Ectodermal cell (in vitro differentiated cells): ENCODE measurements around the gene FAM111B.
A peak's percentile ranks its signal among the peaks of the same experiment; 100 is the strongest.

ENCODE experiments used
- H3K27ac ChIP-seq: 2 replicates; pipeline ENCODE4 v1.7.0; 2013; ENCODE audit warnings: mild to moderate bottlenecking, low read depth, low read length; ENCODE audit not compliant: insufficient read depth, poor library complexity, severe bottlenecking
- H3K27me3 ChIP-seq: 2 replicates; pipeline ENCODE4 v1.7.0; 2013; ENCODE audit warnings: mild to moderate bottlenecking, low read length; ENCODE audit not compliant: insufficient read depth, control insufficient read depth, poor library complexity, severe bottlenecking
- H3K36me3 ChIP-seq: one replicate; pipeline ENCODE4 v1.7.0; 2013; ENCODE audit warnings: low read length; ENCODE audit not compliant: control insufficient read depth, insufficient read depth
- H3K4me1 ChIP-seq: one replicate; pipeline ENCODE4 v1.7.0; 2013; ENCODE audit warnings: low read length; ENCODE audit not compliant: control insufficient read depth, insufficient read depth
- H3K4me3 ChIP-seq: 2 replicates; pipeline ENCODE4 v1.7.0; 2013; ENCODE audit warnings: low read depth, low read length, control low read depth; ENCODE audit not compliant: insufficient read depth
- H3K9me3 ChIP-seq: 2 replicates; pipeline ENCODE4 v1.7.0; 2013; ENCODE audit warnings: mild to moderate bottlenecking, low read length, moderate library complexity; ENCODE audit not compliant: control insufficient read depth
- WGBS, 2 experiments: methylation state at CpG; one replicate each; pipeline ENCODE4 v1.1.7; 2013; ENCODE audit warnings: missing lambda C conversion rate in 2 of 2; 5-methylcytosine and 5-hydroxymethylcytosine counted together

The FAM111B gene

DNA sequence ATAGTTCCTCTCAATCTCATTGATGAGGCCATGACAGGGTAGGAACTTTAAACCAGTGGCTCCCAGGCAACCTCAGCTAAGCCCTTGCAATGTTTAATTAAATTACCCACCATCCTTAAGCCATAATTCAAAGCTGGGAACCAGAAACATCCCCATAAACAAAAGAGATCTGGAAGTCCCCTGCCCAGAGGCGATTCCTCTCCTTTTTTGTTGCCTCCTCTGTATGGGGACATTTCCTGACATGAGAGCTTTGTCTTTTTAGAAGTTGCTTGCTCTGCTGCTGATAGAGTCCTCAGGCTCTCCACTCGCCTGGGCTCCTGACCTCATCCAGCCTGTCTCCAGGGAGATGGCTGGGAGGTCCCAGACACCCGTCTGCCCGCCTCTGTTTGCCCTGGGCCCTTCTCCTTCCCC lies 68.1 kb downstream of the FAM111B start:
- Histone ChIP-seq H3K27ac (peak overlapping the region; percentile 86), H3K36me3 (peaks cover 27% of the 10 kb centered on the region), H3K4me1 (peaks cover 24% of the 10 kb centered on the region), H3K27me3 (no peaks in the 10 kb centered on the region), H3K4me3 (peak overlapping the region; percentile 69), H3K9me3 (no peaks in the 10 kb centered on the region)
- 20 to 23% methylated on average over 4 of the region's 4 CpGs for WGBS, 2 experiments

DNA sequence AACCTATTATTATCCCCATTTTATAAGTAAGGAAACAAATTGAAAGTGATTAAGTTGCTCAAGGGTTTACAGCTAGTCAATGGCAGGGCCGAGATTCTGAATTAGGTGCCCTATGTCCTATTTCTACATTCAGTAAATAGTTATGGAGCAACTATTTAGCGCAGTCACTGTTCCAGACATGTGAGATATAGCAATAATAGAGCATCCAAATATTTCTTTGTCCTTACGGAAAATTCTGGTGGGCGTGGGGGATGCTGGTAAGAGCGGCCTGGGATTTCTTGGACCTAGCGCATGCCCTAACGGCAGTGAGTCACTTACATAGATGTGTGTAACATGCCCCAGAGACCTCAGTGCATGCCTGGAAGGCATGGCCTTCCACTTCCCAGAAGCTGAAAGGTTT lies 69.3 kb downstream of the FAM111B start:
- H3K27ac ChIP-seq: no peak overlapping the region
- no peak overlapping the region for H3K4me3 ChIP-seq
- H3K4me1 ChIP-seq: peaks cover 19% of the 10 kb centered on the region

More for the DNA sequence above, 69.3 kb downstream of the FAM111B start:
- no peaks in the 10 kb centered on the region for H3K27me3 ChIP-seq
- H3K36me3 ChIP-seq: peaks cover 29% of the 10 kb centered on the region
- no peaks in the 10 kb centered on the region for H3K9me3 ChIP-seq
- WGBS, 2 experiments: 97 to 98% methylated on average over 7 of the region's 7 CpGs
